Endothelial cell of umbilical vein (primary cell): ENCODE data around the gene MATK. TPM values are rescaled to one million over a fixed set of nuclear protein-coding genes. Genes with fewer than 3 reads are reported as not detected.

Source experiments
- BruUV-seq: library from RNA; stranded (reverse); fragments of 400-500 nt; replicated peaks from 2 replicates; lab custom pipeline; 2021; lab: Mats Ljungman, UMichigan
- CTCF ChIA-PET: fragments of 300-600, 350-600 bp; sonication (Branson Sonifier 250); formaldehyde crosslinking; loops from one replicate; lab custom pipeline; 2021; ENCODE audit warnings: antibody characterized with exemption, inconsistent platforms; lab: Charles Lee
- POLR2A ChIA-PET: fragments of 300-600, 350-600 bp; sonication (Branson Sonifier 250); formaldehyde crosslinking; loops from one replicate; lab custom pipeline; 2021; ENCODE audit warnings: antibody characterized with exemption, inconsistent platforms; lab: Charles Lee
- DNase-seq: peaks from one replicate; pipeline ENCODE4 v3.0.0-alpha.2; 2011; ENCODE audit warnings: low read depth, low spot score
- FAIRE-seq: peaks from 2 replicates; lab custom pipeline; 2011; peaks lifted over from hg19 to GRCh38; lab: Jason Lieb, UNC
- H2AFZ ChIP-seq: 2 replicates; pipeline ENCODE4 v1.6.0; 2012; ENCODE audit warnings: low read depth, low read length, control low read depth, inconsistent platforms
- H3K27ac ChIP-seq: 2 replicates; pipeline ENCODE4 v1.5.1; 2011; ENCODE audit warnings: low read depth, mild to moderate bottlenecking, control low read depth, low read length, moderate library complexity; ENCODE audit not compliant: insufficient read depth
- H3K27me3 ChIP-seq, 2 experiments: 2 replicates each; pipeline versions ENCODE4 v1.6.0 to v1.6.1; 2011; ENCODE audit warnings: low read length in 2 of 2, mixed read lengths in 1 of 2; ENCODE audit not compliant: control insufficient read depth in 2 of 2, insufficient read depth in 2 of 2
- H3K36me3 ChIP-seq, 2 experiments: 2 replicates in 1 of 2; 3 replicates in 1 of 2; pipeline ENCODE4 v1.5.1; 2011; ENCODE audit warnings: low read length in 2 of 2, mild to moderate bottlenecking in 1 of 2, moderate library complexity in 1 of 2; ENCODE audit not compliant: control insufficient read depth in 2 of 2, insufficient read depth in 2 of 2; ENCODE audit errors: extremely low read depth in 1 of 2
- H3K4me1 ChIP-seq: 3 replicates; pipeline ENCODE4 v1.5.1; 2011; ENCODE audit warnings: mild to moderate bottlenecking, low read length; ENCODE audit not compliant: control insufficient read depth, insufficient read depth; ENCODE audit errors: extremely low read depth
- H3K4me2 ChIP-seq: 2 replicates; pipeline ENCODE4 v1.6.1; 2011; ENCODE audit warnings: low read length, control low read depth, mixed read lengths; ENCODE audit not compliant: insufficient read depth
- H3K4me3 ChIP-seq, 3 experiments: fragments of 200-600 bp in 1 of 3; sonication (generic), shearing (Covaris generic) in 1 of 3; replicated peaks in 1 of 3; 2 replicates each; pipeline ENCODE4 v1.5.1; 2011 to 2016; ENCODE audit warnings: control low read depth in 3 of 3, low read length in 3 of 3, mild to moderate bottlenecking in 2 of 3, inconsistent platforms in 1 of 3, low read depth in 1 of 3, moderate library complexity in 1 of 3; ENCODE audit not compliant: insufficient read depth in 1 of 3
- H3K79me2 ChIP-seq: 2 replicates; pipeline ENCODE4 v1.6.0; 2012; ENCODE audit warnings: low read length, inconsistent platforms; ENCODE audit not compliant: control insufficient read depth, insufficient read depth
- H3K9ac ChIP-seq: replicated peaks from 2 replicates; pipeline ENCODE3; 2011; ENCODE audit warnings: low read length, control low read depth; ENCODE audit not compliant: insufficient read depth; ENCODE audit errors: extremely low read depth
- H3K9me1 ChIP-seq: replicated peaks from 3 replicates; pipeline ENCODE4 v1.6.0; 2011; ENCODE audit warnings: mild to moderate bottlenecking, low read length; ENCODE audit not compliant: control insufficient read depth, insufficient read depth; ENCODE audit errors: extremely low read depth
- H3K9me3 ChIP-seq: replicated peaks from 2 replicates; pipeline ENCODE4 v1.5.1; 2012; ENCODE audit warnings: low read length, inconsistent platforms; ENCODE audit not compliant: control insufficient read depth, insufficient read depth
- H4K20me1 ChIP-seq: replicated peaks from 2 replicates; pipeline ENCODE3; 2011; ENCODE audit warnings: mild to moderate bottlenecking, low read length; ENCODE audit not compliant: control insufficient read depth, insufficient read depth; ENCODE audit errors: extremely low read depth
- CTCF ChIP-seq, 2 donors: IDR thresholded peaks; 1 replicate in 1 of 2; 2 replicates in 1 of 2; pipeline ENCODE4 v1.5.1; 2011; ENCODE audit warnings: low read length in 2 of 2, mild to moderate bottlenecking in 2 of 2, moderate library complexity in 2 of 2, control low read depth in 1 of 2, inconsistent platforms in 1 of 2, low read depth in 1 of 2; ENCODE audit not compliant: insufficient read depth in 1 of 2; ENCODE audit errors: extremely low read depth in 1 of 2
- FOS ChIP-seq: IDR thresholded peaks from 2 replicates; pipeline ENCODE4 v1.6.1; 2011; ENCODE audit warnings: mild to moderate bottlenecking, low read length, moderate library complexity, borderline replicate concordance; ENCODE audit not compliant: insufficient read depth
- GATA2 ChIP-seq: IDR thresholded peaks from 2 replicates; pipeline ENCODE4 v1.7.0; 2011; ENCODE audit warnings: low read depth, mild to moderate bottlenecking, moderate library complexity, mixed read lengths, low read length; ENCODE audit not compliant: insufficient read length, insufficient read depth
- POLR2A ChIP-seq: IDR thresholded peaks from 2 replicates; pipeline ENCODE4 v1.6.1; 2012; ENCODE audit warnings: low read depth, mild to moderate bottlenecking, control low read depth, low read length
- POLR2AphosphoS5 ChIP-seq: IDR thresholded peaks from 2 replicates; pipeline ENCODE4 v1.6.1; 2012; ENCODE audit warnings: low read depth, mild to moderate bottlenecking, control low read depth, low read length, moderate library complexity; ENCODE audit not compliant: insufficient read depth
- dilution Hi-C: fragments of 300-500 bp; cut with MboI; formaldehyde crosslinking; loops from one replicate; pipeline ENCODE4 v1.15.0; 2019; ENCODE audit warnings: low sequenced_read_pairs; ENCODE audit not compliant: extremely low pct_ligation_motif_present
- intact Hi-C: fragments of 100-400 bp; cut with micrococcal nuclease; formaldehyde crosslinking; loops from one replicate; pipeline ENCODE4 v1.10.0; 2022
- polyA plus RNA-seq, 4 experiments: library from polyadenylated mRNA; depleted of rRNA in 3 of 4; stranded (reverse) in 3 of 4; unstranded in 1 of 4; fragments of >200 nt; gene quantifications; 2 replicates each; pipeline versions ENCODE4 v1.2.1 to v1.2.3, GENCODE V29; 2011 to 2012; ENCODE audit warnings: missing spikeins in 1 of 4
- total RNA-seq: library from RNA; stranded (reverse); gene quantifications from 2 replicates; pipeline ENCODE4 v1.2.3, GENCODE V29; 2021

MATK gene
- total and polyA plus RNA-seq, 2 donors (not counting 3 experiments of a cell fraction or from before 2014, with no cell fraction given): not detected

- Histone ChIP-seq H3K4me3 (no peak overlapping the region), H3K4me1 (no peaks in the 10 kb centered on the region), H4K20me1 (no peaks in the 10 kb centered on the region), H3K9me3 (no peaks in the 10 kb centered on the region), H3K4me2 (no peak overlapping the region), H3K27me3 (no peaks in the 10 kb centered on the region), H3K9ac (no peak overlapping the region), H3K27ac (no peak overlapping the region), H2AFZ (no peak overlapping the region), H3K9me1 (no peaks in the 10 kb centered on the region), H3K36me3 (no peaks in the 10 kb centered on the region), H3K79me2 (no peaks in the 10 kb centered on the region)
- BruUV-seq: no TSS peak
- dilution Hi-C loops (no loop called here), intact Hi-C loops (no loop called here)
- TF ChIP-seq GATA2: no peak
- TF ChIP-seq FOS: no peak
- no peak for TF ChIP-seq CTCF (IDR thresholded peaks at IDR 0.05; ENCODE audit: extremely low read depth in 1 of 2, insufficient read depth in 1 of 2, low read depth in 1 of 2, low read length in 2 of 2)
- no peak for TF ChIP-seq POLR2A
- TF ChIP-seq POLR2AphosphoS5: no peak
- CTCF ChIA-PET: no interaction called here
- DNase-seq (no peak), FAIRE-seq (no peak)
- POLR2A ChIA-PET: interaction anchor here (0.6 kb wide), 1 partner anchor 1015 kb away, joined by 3 read pairs; no protein-coding TSS in a partner anchor
These were observed 11.4 kb downstream of the MATK start for GRCh38 chr19:3774621-3775373.
